ENCODE data around the gene ACER1.

DNA sequence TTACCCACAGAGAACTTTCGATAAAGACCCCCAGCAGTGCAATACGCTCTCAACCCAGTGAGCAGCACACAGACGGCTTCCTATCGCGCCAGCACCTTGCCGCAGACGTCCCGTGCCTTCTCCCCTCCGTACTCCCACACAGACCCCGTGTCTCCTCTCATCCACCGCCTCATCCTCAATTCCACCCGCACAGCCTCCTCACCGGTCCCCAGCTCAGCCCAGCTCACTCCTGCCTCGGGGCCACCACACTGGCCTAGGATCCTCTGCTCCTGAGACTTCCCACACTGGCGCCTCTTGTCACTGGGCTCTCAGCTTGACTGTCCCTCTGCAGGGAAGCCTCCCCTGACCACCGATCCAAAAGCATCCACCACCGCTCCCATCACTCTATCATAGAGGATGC lies 62.6 kb downstream of the ACER1 start:
- TF ChIP-seq, protein P1, sequence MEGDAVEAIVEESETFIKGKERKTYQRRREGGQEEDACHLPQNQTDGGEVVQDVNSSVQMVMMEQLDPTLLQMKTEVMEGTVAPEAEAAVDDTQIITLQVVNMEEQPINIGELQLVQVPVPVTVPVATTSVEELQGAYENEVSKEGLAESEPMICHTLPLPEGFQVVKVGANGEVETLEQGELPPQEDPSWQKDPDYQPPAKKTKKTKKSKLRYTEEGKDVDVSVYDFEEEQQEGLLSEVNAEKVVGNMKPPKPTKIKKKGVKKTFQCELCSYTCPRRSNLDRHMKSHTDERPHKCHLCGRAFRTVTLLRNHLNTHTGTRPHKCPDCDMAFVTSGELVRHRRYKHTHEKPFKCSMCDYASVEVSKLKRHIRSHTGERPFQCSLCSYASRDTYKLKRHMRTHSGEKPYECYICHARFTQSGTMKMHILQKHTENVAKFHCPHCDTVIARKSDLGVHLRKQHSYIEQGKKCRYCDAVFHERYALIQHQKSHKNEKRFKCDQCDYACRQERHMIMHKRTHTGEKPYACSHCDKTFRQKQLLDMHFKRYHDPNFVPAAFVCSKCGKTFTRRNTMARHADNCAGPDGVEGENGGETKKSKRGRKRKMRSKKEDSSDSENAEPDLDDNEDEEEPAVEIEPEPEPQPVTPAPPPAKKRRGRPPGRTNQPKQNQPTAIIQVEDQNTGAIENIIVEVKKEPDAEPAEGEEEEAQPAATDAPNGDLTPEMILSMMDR (IDR thresholded peaks at IDR 0.05): no peak
- TF ChIP-seq POLR2A (IDR thresholded peaks at IDR 0.05): no peak

Measured in esophagus squamous epithelium (tissue), 4 donors.